C1 segment of cervical spinal cord (tissue), 14 donors: Measurements from ENCODE around the gene RGS6.
A peak's percentile ranks its signal among the peaks of the same experiment; 100 is the strongest.

Experiments used
- DNase-seq, 14 donors: peaks; one replicate each; lab custom pipeline; 2025; lab: John Stamatoyannopoulos, UW

RGS6 gene

DNA sequence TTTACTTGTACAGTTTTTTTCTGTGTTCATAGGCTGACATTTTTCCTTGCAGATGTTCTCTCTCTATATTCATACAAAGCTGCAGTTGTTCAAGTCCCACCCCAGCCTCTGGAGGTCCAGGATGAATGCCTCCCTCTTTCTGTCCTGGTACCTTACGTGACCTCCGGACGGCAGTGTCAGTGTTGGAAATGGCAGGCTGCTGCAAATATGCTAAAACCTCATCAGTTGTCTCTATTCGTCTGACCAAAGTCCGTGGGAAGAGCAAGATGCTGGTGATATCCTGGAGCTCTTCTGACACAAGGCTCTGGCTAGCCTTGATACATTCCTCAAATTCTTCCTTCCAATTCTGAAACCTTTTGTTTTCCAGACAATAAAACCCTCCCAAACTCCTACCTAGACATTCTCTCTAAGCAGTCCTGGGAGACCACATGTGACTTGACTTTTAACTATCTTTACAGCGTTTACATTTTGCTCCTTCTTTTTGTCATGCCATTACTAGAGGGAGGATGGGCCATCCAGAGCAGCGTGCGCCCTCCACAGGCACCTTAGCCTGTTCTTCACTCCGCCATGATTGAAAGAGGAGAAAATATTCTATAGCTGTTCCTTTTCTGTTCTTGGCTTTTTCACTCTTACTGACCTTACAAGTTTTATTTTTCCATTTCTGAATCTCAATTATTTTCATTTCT lies 143.6 kb downstream of the RGS6 start:
- DNase-seq: no peak

DNA sequence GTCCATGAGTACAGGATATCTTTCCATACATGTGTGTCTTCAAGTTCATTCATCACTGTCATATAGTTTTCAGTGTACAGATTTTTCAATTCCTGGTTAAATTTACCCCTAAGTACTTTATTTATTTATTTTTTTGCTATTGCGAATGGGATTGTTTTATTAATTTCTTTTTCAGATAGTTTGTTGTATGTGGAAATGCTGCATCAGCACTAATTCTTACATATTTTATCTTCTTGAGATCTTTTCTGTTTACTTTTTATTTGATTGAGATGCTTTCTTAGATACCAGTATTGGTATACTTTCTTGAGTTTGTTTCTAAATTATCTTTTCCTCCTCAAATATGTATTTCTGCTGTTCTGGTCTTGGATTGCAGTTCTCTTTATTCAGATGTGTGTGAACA lies 148.9 kb downstream of the RGS6 start:
- DNase-seq: no peak

DNA sequence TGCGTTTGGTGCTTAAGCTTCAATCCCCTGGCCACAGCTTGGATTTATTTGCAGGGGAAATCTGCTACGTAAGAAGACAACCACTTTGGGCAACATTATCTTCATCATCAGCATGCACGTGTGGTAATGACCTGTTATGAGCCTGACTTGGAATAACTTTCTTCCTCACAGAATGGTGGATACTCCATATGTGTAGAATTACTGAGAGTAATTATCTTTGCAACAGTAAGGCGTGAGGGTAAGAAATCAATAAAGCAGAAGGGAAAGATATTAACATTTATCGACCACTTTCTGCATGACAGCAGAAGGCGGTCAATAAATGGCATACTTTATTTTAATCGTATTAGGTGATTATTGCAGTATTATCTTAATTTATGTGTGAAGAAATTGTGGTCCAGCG lies 152.7 kb downstream of the RGS6 start:
- no peak for DNase-seq

DNA sequence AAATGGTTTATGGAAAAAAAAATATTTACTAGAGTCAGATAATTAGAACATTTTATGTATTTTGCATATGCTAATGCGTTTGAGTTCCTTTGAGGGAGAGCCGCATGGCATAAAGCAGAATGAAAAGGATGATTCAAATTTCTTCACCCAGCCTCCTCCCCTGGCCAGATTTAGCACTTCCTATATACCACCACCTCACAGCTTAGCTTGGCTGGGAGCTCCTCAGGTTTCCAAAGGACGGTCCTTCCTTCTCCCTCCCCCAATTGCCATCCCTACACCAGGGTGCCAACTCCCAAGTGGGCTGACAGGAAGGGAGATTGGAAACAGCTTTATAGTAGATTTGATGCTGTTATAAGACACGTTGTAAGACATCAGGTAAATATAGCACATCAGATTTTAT lies 157.4 kb downstream of the RGS6 start:
- no peak for DNase-seq

DNA sequence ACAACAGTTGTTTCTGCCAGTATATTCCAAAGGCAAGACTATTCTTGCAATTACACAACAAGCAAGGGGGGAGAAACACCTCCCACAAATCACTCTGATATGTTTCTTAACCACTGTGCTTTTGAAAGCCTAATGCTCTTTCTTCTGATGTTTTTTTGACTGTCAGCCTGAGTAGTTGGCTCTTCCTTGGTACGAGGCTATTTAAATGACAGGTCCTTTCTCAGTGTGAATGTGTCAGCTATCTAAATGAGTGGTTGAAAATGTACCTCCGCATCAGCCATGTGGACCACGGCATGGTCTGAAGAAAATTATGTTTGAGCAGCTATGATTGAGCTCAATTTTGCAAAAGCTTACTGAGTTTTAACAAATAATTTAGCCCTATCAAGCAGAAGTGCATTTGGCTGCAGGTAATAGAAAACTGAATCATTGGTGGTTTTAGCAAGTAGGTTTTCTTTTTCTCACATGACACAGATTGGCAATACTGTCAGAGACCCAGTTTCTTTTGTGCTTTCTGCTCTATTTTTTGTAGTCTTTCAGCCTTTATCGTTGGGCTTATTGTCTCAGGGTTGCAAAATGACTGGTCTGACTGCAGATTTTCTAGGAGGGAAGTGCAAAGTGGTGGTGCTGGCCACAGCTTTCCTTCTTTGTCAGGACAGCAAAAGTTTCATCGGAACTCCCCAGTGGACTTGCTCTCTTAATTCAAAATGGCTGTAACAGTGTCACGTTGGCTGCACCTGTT lies 162.8 kb downstream of the RGS6 start:
- DNase-seq: no peak

DNA sequence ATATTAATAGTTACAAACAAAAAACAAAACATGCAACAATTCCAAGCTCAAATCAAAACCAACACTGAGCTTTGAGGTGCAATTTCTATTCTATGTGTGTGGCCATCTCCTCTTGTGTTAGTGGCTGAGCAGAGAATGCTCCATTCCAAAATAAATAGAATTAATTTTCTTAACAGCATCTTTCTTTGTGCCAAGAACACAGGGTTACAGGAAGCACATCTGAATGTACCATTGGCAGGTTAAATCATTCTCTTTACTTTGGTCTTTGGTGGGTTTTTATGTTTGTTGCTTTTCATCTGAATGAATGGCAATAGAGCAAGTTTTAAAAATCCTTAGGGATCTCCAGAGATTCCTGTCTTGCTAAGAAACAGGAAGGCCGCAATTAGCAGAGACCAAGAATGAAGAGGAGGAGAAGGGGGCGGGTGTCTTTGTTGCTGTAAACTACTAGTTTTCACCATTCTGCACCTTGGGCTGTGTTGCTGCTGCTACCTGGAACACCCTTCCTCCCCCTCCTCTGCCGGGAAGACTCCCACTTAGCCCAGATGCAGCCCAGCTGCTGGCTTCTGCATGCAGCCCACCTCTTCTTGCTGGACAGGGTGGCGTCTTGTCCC lies 165.0 kb downstream of the RGS6 start:
- no peak for DNase-seq

DNA sequence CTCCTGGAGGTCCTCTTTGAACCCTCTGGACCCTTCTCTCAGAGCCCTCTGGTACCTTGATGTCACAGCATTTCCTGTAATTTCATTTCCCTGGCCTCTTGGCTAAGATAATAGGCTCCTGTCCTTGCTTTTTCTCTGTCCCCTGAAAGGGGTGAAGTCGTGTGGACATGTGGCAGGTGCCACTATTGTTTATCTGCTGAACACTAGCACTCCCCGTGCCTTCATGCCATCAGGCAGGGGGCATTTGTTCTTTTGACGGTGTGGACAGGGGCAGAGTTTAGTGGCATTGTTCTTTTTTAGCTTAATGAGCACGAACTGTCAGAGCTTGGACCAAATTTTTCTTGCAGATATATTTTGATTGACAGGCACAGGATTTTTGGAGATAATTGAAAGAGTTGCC lies 166.0 kb downstream of the RGS6 start:
- no peak for DNase-seq

DNA sequence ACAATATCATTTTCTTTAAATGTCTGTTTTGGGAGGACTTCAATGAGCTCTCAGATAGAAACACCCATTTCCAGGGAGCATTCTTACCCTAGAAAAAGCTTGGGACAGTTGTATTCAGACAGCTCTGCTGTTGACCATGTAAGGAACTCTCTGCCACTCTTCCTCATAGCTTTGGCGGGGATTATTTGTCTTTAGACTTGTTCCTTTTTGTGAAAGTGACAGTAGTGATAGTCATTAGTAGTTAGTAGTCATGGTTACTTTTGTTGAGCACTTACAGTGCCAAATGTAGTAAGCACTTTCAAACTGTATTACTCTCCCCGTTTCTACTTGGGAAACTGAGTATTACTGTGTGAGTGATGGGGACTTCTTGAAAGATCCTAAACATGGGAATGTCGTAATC lies 167.3 kb downstream of the RGS6 start:
- DNase-seq: no peak

DNA sequence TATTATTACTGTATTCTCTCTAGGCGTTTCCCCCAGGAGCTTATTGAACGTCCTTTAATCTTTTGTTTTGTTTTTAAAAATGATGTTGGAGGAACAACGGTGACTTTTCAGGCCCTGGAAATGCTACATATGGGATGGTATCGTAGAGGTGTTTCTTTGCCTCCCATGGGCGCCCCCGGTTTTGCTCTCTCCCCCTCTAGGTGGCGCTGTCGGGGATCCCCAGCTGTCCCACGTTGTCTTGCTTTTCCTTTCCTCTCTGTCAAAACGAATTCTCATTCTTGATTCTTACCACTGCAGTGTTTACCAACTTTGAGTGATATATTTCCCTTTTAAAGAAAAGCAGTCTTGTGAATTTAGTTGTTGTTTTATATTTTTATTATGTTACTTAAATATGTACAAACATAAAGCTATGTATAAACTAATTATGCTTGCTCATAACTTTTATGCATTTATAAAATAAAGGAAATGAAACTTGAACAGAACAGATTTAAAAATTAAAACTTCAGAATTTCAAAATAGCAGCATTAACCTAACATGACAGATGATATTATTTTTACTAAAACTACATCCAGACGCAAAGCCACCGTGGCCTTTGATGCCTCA lies 171.9 kb downstream of the RGS6 start:
- DNase-seq: no peak

DNA sequence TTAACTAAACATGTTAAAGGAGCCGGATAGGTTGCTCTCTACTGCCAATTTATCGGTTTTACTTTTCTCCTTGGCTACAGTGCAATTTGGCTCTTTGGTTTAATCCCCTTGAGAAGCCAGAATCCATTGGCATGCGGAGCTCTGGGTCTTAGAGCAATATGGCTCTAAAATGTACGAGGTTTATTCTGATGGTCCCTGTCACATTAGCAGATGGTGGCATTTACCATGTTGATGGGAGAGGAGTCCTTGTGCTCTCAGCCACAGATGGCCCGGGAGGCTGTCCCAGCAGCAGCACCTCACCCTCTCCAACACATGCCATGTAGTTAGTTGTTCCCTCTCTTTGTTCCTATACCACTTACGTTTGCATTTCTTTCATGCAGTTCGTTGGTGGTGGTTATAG lies 179.7 kb downstream of the RGS6 start:
- DNase-seq: peak in 3 of 14 donors; percentile 6 to 93 (median 7)

DNA sequence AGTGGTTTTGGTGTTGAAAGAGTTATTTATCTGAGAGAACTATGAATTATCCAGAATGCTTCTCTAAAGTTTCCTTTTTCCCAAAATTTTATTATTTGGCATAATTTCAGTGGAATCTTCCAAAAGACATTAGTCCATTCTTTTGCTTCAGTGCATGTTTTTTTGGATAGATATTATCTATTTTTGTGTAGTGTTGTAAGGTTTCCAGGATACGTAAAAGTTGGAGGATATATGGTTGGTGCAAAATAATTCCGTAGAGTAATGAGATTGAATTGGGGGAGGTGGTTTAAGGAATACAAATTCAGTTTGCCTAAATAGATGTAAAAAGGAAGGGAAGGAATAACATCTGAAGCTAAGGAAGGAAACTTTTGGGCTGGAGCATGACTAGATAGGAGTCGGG lies 186.6 kb downstream of the RGS6 start:
- no peak for DNase-seq

DNA sequence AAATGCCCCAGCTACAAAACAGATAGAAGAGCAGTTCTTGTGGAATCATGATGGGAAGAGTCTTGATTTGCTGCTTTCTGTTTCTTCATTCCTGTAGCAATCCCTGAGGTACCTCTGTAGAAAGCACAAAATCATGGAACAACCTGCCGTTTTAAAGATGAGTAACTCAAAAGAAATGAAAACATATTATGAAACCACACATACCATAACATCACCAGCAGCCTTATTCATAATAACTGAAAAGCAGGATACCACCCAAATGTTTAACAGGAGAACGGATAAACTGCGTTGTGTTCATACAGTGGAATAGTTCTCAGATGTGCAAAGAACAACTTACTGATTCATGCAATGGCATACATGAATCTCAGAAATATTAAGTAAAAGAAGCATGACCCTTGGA lies 188.1 kb downstream of the RGS6 start:
- DNase-seq: no peak

DNA sequence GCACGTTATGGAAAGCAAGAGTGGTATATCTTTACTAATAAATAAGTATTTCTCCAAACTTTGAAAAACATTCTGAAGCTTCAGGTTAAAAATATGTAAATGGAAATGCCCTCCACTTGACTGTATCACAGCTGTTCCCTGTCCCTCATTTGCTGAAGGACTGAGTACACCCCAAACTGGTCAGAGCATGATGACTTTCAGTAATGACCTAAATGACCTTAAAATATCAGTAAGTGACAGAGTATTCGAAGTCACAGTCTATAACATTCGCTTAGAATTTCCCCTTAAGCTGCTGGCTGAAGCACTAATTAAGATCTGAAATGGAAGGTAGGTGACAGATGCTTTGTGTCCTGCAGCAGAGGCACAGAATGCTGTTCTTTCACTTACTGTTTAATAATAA lies 191.5 kb downstream of the RGS6 start:
- no peak for DNase-seq

DNA sequence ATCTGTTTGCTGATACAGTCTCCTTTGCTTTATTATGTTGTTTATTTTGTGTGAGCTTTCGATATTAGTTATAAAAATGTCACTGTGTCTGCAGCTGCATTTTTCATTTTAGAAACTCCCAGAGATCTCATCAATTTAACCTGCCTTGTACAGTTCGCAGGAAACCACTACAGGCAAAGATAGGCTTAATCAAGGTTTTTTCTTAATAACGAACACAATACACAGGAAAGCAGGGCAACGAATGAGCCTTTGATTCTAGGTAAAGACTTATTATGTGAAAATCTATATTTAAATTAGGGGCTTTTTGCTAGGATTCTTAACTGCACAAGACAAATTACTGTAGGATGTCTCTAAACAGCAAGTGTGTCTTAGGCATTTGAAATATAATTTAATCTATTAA lies 191.9 kb downstream of the RGS6 start:
- DNase-seq: no peak

DNA sequence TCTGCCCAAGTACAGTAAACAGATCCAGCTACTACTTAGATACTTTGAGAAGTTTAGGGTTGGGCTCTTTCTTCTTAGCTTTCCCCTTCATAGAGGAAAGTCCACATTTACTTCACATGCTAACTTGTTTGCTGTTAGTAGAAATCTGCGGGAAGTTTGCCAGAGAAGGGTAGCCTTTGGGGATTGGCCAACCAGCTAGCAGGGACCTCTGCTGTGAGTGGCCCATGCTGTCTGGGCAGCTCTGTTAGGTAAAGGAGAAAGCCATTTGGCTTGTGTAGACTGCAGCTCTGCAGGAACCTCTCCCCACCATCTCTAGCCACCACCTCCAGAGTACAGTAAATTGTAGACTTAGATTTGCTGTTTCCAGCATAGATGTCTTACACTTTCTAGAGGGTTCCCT lies 193.9 kb downstream of the RGS6 start:
- no peak for DNase-seq

DNA sequence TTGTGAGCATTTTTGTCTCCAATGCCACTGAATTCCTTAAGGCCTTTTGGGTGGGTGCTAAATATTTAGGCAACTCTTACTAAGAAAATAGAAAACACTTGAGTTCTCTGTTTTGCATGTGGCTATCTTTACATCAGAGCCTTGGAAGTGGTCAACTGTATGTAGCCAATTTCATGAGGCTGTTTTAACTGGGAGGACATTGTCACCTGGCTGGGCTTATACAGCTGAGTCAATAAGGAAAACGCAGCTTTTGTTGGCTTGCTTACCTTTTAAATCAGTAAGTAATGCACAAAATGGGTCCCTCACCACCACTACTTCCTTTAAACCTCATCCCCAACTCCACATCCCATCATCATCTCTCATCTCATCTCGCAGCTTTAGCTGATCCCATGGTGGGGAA lies 194.3 kb downstream of the RGS6 start:
- no peak for DNase-seq

DNA sequence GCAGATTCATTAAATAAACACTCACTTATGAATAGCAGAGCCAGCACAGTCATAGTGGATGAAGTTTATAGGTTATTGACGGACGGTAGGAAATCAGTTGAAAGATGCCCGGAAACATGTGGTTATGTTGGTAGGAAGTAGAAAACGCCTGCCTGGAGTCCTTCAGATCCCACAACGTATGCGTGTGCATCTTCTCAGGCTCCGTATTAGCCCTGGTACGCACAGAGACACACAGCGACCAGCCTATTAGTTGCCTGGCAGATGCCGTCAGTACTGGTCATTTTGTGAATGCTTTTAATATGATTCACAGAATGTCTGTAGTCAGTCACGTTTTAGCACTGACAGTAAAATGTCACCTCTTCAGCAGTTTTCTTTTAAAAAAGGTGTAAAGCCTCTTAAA lies 196.4 kb downstream of the RGS6 start:
- peak in 1 of 14 donors; percentile 0 for DNase-seq

DNA sequence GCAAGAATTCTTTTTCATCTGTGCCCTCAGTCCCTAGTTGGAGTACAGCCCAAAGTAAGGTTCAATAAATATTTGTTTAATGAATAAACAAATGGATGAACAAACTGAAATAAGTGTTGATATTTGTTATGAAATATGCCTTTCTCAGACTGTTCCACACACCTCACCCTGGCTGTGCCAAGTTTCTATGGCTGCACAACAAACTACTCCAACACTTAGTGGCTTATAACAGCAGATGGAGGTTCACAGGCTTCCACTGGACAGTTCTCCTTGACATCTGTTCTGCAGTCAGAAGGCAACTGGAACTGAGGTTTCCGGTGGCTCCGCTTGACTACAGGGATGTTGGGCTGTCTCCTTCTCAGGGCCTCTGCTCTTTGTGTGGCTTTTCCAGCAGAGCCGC lies 197.1 kb downstream of the RGS6 start:
- no peak for DNase-seq

DNA sequence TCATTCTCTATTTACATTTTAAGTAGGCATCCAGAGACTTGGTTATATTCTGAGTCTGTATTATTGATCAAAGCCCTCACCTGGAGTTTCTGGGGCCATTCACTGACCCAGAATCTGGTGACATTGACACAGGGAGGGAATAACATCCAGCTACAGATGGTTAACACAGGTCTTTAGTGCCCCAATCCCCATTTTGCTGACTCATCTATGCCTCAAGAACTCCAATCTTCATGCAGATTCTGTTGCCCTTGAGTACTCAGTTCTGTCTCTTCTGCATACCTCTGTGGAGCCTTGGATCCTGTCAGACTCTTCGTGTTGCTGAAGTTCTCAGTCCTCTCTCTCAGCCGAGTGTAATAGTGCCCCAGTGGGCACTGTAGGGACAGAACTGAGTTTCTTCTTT lies 208.9 kb downstream of the RGS6 start:
- DNase-seq: no peak

DNA sequence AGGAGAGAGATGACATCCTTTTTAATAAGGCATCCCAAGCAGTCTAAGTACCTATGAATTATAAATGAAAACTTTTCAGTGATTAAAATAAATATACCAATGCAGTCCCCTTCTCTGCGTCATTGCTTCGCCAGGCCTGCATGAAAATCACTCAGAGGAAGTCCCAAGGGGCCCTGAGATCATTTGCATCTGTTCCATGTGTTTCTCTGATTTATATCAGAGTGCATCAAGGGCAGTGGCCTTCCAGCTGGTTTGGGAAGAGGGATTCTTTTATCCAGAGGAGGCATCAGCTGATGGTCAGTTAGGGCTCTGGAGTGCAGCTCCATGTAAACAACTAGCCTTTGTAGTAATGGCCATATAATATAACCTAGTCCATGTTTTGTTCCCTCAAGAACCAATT lies 210.1 kb downstream of the RGS6 start:
- no peak for DNase-seq

DNA sequence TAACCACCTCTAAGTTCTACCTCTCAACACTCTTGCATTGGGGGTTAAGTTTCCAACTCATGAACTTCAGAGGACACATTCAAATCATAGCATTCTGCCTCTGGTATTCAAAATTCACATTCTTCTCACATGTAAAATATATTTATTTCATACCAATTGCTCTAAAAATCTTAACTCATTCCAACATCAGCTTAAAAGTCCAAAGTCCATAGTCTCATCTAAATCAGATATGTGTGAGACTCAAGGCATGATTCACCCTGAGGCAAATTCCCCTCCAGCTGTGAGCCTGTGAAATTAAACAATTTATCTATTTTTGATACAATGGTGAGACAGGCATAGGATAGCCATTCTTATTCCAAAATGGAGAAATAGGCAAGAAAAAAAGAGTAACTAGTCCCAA lies 214.0 kb downstream of the RGS6 start:
- DNase-seq: no peak

DNA sequence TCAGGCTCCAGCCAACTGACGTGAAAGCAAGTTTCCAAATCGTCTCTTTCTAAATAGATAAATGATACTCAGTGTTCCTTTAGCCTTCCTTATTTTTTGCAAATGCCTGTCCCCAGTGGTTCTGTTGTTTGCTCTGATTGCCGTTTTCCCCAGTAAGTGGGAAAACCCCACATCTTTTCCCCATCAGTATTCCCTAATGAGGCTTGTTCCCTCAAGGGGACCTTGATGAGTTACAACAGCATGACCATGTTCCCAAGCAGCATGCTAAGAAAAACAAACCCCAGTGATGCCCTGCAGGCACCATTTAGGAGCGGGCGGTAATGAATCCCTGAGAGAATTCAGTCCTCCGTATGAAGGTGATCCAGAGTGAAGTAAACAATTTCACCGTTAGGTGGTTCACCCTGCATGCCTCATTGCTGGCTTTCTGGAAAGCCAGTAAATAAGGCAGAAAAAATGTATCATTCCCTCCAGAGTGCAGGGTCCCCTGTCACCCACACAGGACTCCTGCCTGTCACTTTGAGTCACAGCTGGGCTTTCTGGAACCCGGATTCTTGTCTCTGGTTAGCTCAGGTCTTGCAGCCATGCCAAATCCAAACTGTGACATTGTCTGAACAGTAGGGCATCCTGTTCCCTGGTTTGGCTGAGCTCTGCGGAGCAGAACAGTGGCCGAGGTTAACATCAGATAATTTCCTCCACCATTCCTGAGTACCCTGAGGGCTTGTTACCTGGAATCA lies 222.6 kb downstream of the RGS6 start:
- DNase-seq: no peak
